Measurements from ENCODE around the gene GAL3ST2. TPM values are rescaled to one million over a fixed set of nuclear protein-coding genes. Genes with fewer than 3 reads are reported as not detected.

Gene GAL3ST2
- total and polyA plus RNA-seq, 9 donors: 0.09 to 0.43 (median 0.25) TPM; not detected in 4

DNA sequence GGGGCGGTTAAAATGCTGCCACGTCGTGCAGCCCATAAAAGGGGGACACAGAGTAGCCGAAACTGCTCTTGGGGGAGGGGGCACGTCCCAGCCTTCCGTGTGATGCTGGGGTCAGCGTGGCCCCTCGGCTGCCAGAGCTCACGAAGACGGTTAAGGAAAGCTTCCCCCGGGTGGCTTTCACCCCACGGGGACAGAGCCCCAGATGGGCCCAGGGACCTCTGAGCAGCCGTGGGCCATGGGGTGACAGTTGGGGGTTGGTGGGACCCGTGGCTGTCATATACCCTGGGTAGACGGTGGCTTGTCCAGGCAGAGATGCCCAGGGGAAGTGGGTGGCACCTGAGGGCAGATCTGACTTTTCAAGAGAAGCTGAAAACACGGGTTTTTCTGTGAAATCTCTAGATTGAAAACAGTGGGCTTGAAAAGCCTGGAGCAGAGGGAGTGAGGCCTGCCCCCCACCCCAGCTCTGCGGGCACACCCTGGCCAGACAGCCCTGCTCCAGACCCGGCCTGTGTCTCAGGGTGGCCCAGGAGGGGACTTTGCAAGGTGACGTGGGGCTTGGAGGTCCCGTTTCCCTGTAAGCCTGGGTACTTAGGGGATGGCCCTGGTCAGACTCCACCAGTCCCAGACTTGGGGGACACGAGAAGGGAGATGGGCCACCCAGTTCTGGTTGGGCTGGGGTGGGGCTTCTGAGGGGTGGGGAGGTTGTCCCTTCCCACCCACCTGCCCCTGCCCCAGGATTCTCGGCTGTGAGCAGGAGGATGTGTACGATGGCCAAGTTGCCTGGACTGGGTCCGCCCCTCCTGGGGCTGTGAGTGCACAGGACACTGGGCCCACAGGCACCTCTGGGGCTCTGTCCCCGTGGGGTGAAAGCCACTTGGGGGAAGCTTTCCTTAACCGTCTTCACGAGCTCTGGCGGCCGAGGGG is 33.0 kb downstream of the GAL3ST2 start:
- no peak overlapping the region for H3K4me3 ChIP-seq (ENCODE audit: low read length)
- DNase-seq: no peak
- WGBS (ENCODE audit: insufficient coverage): 63% methylated on average over 26 of the region's 29 CpGs

DNA sequence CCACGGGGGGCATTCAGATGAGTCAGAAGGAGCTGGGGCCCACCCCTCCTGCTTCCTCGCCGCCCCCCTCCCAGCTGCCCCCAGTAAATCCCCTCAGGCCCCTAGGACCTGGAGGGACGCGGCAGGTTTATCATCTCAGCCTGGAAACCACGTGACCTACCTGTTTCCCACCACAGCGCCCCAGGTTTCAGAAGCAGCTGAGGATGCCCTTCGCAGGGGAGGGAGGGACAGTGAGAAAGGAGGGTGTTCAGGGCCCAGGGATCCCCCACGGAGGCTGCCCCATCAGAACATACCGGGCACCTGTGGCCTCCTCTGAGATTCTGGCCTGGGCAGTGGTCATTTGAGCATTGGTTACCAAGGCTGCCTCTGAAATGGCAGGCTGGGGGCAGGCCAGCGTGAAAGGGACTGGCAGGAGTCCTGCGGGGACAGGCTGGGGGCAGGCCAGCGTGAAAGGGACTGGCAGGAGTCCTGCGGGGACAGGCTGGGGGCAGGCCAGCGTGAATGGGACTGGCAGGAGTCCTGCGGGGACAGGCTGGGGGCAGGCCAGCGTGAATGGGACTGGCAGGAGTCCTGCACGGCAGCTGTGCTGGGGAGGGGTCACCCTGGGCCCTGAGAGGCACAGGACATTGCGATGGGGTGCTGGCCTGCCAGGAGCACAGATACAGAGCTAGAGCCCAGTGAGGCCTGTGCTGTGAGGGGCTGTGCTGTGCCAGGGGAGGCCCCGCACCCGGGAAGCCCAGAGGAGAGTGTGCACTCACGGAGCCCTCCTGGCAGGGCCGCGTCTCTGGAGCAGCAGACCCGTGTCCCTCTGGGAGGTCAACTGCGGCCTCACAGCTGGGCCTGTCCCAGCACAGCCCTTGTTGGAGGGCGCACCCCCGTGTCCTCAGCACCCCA is 33.9 kb downstream of the GAL3ST2 start:
- Histone ChIP-seq H3K27me3 (ENCODE audit: control insufficient read depth, insufficient read depth, low read length) (no peaks in the 10 kb centered on the region), H3K36me3 (ENCODE audit: control insufficient read depth, insufficient read depth, low read length) (no peaks in the 10 kb centered on the region), H3K4me1 (ENCODE audit: control insufficient read depth, insufficient read depth, low read length) (peaks cover 54% of the 10 kb centered on the region), H3K4me3 (ENCODE audit: low read length) (no peak overlapping the region), H3K9me3 (replicated peaks; ENCODE audit: control insufficient read depth, low read depth, low read length) (no peaks in the 10 kb centered on the region), H3K27ac (ENCODE audit: low read length) (no peak overlapping the region)
- 61% methylated on average over 22 of the region's 28 CpGs for WGBS (ENCODE audit: insufficient coverage)
- DNase-seq: no peak

More for the DNA sequence above, 33.0 kb downstream of the GAL3ST2 start:
- H3K9me3 ChIP-seq (replicated peaks; ENCODE audit: control insufficient read depth, low read depth, low read length): no peaks in the 10 kb centered on the region
- no peaks in the 10 kb centered on the region for H3K36me3 ChIP-seq (ENCODE audit: control insufficient read depth, insufficient read depth, low read length)
- H3K27me3 ChIP-seq (ENCODE audit: control insufficient read depth, insufficient read depth, low read length): peaks cover 3% of the 10 kb centered on the region
- H3K4me1 ChIP-seq (ENCODE audit: control insufficient read depth, insufficient read depth, low read length): peaks cover 57% of the 10 kb centered on the region
- no peak overlapping the region for H3K27ac ChIP-seq (ENCODE audit: low read length)

DNA sequence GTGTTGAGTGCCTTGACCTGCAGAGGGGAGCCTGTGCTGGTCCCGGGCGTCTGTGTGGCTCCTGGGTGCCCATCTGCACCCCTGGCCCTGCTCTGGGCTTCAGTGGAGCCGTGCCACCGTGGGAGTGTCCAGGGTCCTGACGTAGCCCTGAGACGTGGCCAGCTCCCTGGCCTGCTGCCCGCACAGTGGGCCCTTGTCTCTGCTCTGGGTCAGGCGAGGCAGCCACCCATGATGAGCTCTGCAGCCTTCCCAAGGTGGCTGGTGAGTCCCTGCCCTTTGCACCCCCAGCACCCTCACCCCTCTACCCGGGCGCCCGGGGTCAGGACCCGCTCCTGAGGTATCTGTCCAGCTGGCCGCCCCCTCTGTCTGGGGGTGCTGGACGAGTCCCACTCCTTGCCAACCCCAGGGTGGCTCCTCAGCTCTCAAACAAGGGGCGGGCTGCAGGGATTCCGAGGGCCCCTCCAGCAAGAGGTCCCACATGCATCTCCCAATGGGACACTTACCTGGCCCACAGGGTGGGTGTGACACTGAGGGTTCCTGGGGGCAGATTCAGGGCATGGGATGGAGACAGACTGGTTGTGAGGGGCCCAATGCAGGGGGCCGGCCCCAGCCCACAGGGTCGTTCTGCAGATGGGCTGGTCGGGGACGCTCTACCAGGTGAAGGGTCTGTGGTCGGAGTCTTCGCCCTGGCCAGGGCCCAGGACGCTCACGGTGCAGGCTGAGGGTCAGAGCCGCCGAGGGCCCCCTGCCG is 34.8 kb downstream of the GAL3ST2 start:
- H3K4me3 ChIP-seq (ENCODE audit: low read length): no peak overlapping the region
- H3K27me3 ChIP-seq (ENCODE audit: control insufficient read depth, insufficient read depth, low read length): no peaks in the 10 kb centered on the region
- H3K4me1 ChIP-seq (ENCODE audit: control insufficient read depth, insufficient read depth, low read length): peaks cover 54% of the 10 kb centered on the region
- no peak for DNase-seq
- H3K9me3 ChIP-seq (replicated peaks; ENCODE audit: control insufficient read depth, low read depth, low read length): no peaks in the 10 kb centered on the region
- no peaks in the 10 kb centered on the region for H3K36me3 ChIP-seq (ENCODE audit: control insufficient read depth, insufficient read depth, low read length)
- WGBS (ENCODE audit: insufficient coverage): 82% methylated on average over 19 of the region's 27 CpGs
- H3K27ac ChIP-seq (ENCODE audit: low read length): no peak overlapping the region

DNA sequence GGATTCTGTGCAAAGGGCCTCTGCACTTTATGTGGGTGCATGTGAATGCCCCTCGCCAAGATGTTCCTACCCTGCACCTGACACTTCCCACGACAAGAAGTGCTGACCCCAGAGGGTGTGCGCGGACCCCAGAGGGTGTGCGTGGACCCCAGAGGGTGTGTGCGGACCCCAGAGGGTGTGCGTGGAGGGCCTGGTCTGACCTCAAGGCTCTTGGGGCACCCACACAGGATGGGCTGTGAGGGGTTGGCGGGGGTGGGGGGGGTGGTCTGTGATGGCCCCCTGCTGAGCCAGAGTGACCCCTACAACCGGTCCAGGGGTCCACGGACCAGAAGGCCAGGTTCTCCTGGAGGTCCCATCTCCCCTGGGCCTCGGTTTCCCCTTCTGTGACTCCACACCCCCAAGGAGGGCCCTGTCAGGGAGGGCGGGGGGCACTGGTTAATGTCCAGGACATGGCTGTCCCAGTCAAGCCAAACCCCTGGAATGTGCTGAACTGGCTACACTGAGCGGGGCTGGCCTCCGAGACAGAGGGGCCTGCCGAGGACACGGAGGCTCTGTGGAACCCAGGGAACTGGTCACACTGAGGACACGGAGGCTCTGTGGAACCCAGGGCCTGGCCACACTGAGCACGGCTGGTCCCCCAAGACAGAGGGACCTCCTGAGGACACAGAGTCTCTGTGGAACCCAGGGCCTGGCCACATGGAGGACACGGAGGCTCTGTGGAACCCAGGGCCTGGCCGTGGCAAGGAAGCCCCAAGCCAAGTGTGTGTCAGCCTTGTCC is 35.5 kb downstream of the GAL3ST2 start:
- no peak for DNase-seq
- Histone ChIP-seq H3K36me3 (ENCODE audit: control insufficient read depth, insufficient read depth, low read length) (no peaks in the 10 kb centered on the region), H3K27me3 (ENCODE audit: control insufficient read depth, insufficient read depth, low read length) (no peaks in the 10 kb centered on the region), H3K4me1 (ENCODE audit: control insufficient read depth, insufficient read depth, low read length) (peaks cover 58% of the 10 kb centered on the region), H3K9me3 (replicated peaks; ENCODE audit: control insufficient read depth, low read depth, low read length) (no peaks in the 10 kb centered on the region), H3K4me3 (ENCODE audit: low read length) (no peak overlapping the region), H3K27ac (ENCODE audit: low read length) (peak overlapping the region; percentile 15)
- 89% methylated on average over 15 of the region's 20 CpGs for WGBS (ENCODE audit: insufficient coverage)

DNA sequence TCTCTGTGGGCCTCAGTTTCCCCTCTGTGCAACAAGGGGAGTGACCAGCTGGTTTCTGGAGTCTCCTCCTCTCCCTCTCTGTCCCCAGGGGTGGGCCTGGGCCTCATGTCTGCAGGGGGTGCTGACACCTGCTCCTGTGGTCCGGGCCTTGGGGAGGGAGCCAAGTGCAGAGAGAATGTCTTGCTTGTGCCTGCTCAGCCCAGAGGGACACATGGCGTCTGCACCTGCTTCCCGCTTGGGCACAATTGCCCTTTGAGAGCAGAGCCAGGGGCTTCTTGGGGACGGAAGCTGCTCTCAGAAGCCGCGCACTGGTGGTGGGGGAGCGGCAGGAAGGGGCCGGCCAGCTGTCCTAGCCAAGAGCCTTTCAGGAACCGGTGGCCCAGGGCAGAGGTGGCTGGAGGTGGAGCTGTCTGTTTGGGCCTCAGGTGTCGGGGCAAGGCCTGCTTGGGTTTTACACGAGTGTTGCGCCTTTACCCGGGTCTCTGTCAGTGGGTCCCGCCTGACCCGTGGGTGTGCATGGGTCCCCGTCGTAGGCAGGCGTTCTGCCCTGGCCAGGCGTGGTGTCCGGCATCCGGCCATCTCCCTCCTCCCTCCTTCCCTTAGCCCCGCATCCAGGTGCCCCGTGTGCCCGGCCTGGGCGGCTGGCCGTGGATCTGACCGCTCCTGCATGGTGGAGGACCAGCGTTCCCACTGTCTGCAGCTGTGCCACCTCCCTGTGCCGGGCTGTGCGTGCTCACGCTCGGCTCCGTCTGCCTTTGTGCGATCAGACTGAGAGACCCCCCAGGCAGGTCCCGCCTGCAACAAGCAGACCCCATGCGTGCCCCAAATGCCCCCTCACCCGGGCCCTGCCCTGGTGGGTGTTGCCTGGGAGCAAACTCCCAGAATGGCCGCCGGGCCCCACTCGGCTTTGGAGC is 36.4 kb downstream of the GAL3ST2 start:
- H3K27ac ChIP-seq (ENCODE audit: low read length): peak overlapping the region; percentile 20
- H3K27me3 ChIP-seq (ENCODE audit: control insufficient read depth, insufficient read depth, low read length): no peaks in the 10 kb centered on the region

DNA sequence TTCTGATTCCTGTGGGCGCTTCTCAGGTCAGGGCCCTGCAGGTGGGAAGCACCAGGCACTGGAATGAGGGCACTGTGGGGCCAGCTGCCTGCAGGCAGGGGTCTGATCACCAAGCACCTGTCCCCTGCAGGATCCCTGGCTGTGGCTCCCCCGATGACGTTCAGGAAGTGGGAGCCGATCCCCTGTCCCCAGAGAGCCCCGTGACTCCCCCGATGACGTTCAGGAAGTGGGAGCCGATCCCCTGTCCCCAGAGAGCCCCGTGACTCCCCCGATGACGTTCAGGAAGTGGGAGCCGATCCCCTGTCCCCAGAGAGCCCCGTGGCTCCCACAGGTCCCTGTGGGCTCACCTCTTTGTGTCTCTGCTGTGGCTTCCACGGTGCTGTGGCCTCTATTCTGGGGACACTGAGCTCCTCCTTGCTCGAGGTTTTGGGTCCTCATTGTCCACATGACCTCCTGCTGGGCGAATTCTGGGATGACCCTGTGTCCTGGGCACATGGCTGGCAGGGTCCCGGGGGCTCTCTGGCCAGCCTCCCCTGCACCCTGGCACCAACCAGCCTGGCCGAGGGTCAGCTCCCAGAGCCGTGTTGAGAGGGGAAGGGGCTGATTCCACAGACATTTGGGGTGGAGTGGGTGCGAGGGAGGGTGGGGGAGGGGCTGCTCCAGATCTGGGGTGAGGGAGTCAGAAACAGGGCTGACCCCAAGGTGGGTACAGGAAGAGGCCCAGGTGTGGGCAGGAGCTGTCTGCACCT is 37.2 kb downstream of the GAL3ST2 start:
- peaks cover 53% of the 10 kb centered on the region for H3K4me1 ChIP-seq (ENCODE audit: control insufficient read depth, insufficient read depth, low read length)
- H3K27me3 ChIP-seq (ENCODE audit: control insufficient read depth, insufficient read depth, low read length): no peaks in the 10 kb centered on the region
- H3K4me3 ChIP-seq (ENCODE audit: low read length): no peak overlapping the region
- H3K27ac ChIP-seq (ENCODE audit: low read length): no peak overlapping the region
- no peaks in the 10 kb centered on the region for H3K9me3 ChIP-seq (replicated peaks; ENCODE audit: control insufficient read depth, low read depth, low read length)
- WGBS (ENCODE audit: insufficient coverage): 64% methylated on average over 16 of the region's 20 CpGs
- DNase-seq: no peak
- no peaks in the 10 kb centered on the region for H3K36me3 ChIP-seq (ENCODE audit: control insufficient read depth, insufficient read depth, low read length)

More for the DNA sequence above, 36.4 kb downstream of the GAL3ST2 start:
- H3K9me3 ChIP-seq (replicated peaks; ENCODE audit: control insufficient read depth, low read depth, low read length): no peaks in the 10 kb centered on the region
- no peaks in the 10 kb centered on the region for H3K36me3 ChIP-seq (ENCODE audit: control insufficient read depth, insufficient read depth, low read length)
- 79% methylated on average over 38 of the region's 40 CpGs for WGBS (ENCODE audit: insufficient coverage)
- DNase-seq: peak; percentile 80
- no peak overlapping the region for H3K4me3 ChIP-seq (ENCODE audit: low read length)
- peaks cover 62% of the 10 kb centered on the region for H3K4me1 ChIP-seq (ENCODE audit: control insufficient read depth, insufficient read depth, low read length)

DNA sequence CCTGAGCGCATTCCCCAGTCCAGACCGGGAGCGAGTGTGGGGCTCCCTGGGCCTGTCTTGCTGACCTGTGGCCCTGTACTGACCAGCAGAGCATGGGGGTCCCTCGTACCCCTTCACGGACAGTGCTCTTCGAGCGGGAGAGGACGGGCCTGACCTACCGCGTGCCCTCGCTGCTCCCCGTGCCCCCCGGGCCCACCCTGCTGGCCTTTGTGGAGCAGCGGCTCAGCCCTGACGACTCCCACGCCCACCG is 37.7 kb downstream of the GAL3ST2 start:
- peaks cover 50% of the 10 kb centered on the region for H3K4me1 ChIP-seq (ENCODE audit: control insufficient read depth, insufficient read depth, low read length)
- 87% methylated on average over 17 of the region's 17 CpGs for WGBS (ENCODE audit: insufficient coverage)
- no peaks in the 10 kb centered on the region for H3K27me3 ChIP-seq (ENCODE audit: control insufficient read depth, insufficient read depth, low read length)
- no peaks in the 10 kb centered on the region for H3K36me3 ChIP-seq (ENCODE audit: control insufficient read depth, insufficient read depth, low read length)
- no peak overlapping the region for H3K27ac ChIP-seq (ENCODE audit: low read length)
- no peaks in the 10 kb centered on the region for H3K9me3 ChIP-seq (replicated peaks; ENCODE audit: control insufficient read depth, low read depth, low read length)
- no peak for DNase-seq
- H3K4me3 ChIP-seq (ENCODE audit: low read length): no peak overlapping the region

DNA sequence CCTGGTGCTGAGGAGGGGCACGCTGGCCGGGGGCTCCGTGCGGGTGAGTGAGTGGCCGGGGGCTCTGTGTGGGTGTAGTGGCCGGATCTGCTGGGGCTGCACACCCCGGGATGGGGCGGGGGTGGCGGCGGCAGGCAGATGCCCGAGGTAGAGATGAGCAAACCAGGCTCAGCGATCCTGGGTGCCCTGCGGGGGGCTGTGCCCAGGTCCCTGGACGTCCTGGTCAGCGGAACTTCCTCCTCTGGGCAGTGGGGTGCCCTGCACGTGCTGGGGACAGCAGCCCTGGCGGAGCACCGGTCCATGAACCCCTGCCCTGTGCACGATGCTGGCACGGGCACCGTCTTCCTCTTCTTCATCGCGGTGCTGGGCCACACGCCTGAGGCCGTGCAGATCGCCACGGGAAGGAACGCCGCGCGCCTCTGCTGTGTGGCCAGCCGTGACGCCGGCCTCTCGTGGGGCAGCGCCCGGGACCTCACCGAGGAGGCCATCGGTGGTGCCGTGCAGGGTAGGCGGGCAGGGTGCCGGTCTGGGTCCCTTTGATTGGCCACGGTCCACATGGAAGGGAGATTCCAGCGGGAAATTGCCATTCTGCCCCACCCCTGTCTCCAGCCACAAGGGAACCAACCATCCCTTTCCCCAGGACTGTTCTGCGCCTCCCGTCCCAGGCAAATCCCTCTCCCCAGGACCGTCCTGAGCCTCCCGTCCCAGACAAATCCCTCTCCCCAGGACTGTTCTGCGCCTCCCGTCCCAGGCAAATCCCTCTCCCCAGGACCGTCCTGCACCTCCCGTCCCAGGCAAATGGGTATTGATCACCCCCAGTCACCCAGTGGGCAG is 38.2 kb downstream of the GAL3ST2 start:
- Histone ChIP-seq H3K9me3 (replicated peaks; ENCODE audit: control insufficient read depth, low read depth, low read length) (no peaks in the 10 kb centered on the region), H3K27me3 (ENCODE audit: control insufficient read depth, insufficient read depth, low read length) (no peaks in the 10 kb centered on the region), H3K27ac (ENCODE audit: low read length) (no peak overlapping the region), H3K36me3 (ENCODE audit: control insufficient read depth, insufficient read depth, low read length) (no peaks in the 10 kb centered on the region), H3K4me3 (ENCODE audit: low read length) (no peak overlapping the region), H3K4me1 (ENCODE audit: control insufficient read depth, insufficient read depth, low read length) (peaks cover 46% of the 10 kb centered on the region)
- 79% methylated on average over 51 of the region's 52 CpGs for WGBS (ENCODE audit: insufficient coverage)
- no peak for DNase-seq
